ENCODE measurements around the gene HEYL. TPM values are rescaled to one million over a fixed set of nuclear protein-coding genes. Genes with fewer than 3 reads are reported as not detected.

HEYL gene
- total RNA-seq (ENCODE audit: unreplicated experiment): 1.3 TPM
- long read RNA-seq: 0 reads

DNA sequence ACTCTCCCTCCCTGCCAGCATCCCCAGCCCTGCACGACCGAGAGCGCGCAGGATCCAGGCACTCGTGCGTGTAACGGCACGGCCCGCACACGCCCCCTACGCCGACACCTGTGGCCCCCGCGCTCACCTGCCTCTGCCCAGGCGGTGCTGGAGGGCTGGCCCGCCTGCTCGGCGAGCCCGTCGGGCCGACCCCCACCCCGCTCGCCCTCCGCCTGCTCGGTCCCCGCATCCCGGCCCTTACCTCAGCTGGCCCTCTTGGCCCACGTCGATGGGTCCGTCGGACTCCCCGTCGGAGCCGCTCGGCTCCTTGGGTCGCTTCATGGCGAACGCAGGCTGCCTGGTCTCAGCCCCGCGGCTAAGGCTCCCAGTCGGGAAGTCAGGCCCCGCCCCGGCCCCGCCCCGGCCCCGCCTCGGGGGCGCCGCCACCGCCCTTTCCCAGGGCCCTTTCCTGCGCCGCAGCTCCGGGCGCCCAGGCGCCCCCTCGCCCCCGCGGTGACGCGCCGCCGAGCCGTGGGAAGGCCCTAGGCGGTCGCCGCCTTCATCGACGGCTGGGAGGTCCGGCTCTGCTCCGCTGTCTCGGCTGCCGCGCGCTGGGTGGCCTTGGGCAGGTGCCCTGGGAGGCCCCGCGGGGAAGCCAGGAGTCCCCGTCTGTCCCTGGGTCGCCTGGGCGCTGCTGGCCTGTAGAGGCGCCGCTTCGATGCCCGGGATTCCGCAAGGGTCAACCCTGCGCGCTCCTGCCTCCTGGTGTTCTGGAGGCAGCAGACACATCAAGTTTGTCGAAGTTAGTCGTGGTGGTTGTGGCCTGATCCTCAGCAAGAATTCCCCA lies at the start of gene HEYL:
TSS of gene HEYL (minus strand) at position 339 of the 826 bp plus-strand sequence. CDS start at position 321, 18 bp downstream.
- H3K27ac Mint-ChIP-seq (ENCODE audit: unreplicated experiment): no peak within 1 kb of the TSS
- TF ChIP-seq, protein P1, sequence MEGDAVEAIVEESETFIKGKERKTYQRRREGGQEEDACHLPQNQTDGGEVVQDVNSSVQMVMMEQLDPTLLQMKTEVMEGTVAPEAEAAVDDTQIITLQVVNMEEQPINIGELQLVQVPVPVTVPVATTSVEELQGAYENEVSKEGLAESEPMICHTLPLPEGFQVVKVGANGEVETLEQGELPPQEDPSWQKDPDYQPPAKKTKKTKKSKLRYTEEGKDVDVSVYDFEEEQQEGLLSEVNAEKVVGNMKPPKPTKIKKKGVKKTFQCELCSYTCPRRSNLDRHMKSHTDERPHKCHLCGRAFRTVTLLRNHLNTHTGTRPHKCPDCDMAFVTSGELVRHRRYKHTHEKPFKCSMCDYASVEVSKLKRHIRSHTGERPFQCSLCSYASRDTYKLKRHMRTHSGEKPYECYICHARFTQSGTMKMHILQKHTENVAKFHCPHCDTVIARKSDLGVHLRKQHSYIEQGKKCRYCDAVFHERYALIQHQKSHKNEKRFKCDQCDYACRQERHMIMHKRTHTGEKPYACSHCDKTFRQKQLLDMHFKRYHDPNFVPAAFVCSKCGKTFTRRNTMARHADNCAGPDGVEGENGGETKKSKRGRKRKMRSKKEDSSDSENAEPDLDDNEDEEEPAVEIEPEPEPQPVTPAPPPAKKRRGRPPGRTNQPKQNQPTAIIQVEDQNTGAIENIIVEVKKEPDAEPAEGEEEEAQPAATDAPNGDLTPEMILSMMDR (IDR thresholded peaks at IDR 0.05; ENCODE audit: unreplicated experiment): no peak
- peak; percentile 77 for DNase-seq (ENCODE audit: low spot score)
- H3K4me3 Mint-ChIP-seq (ENCODE audit: unreplicated experiment): peak within 1 kb of the TSS; percentile 73
- peaks cover 14% of the 10 kb centered on the region for H3K27me3 Mint-ChIP-seq (ENCODE audit: unreplicated experiment)
- H3K9me3 Mint-ChIP-seq (ENCODE audit: unreplicated experiment): no peaks in the 10 kb centered on the region
- no peaks in the 10 kb centered on the region for H3K36me3 Mint-ChIP-seq (ENCODE audit: low read depth, unreplicated experiment)
- H3K4me1 Mint-ChIP-seq (ENCODE audit: unreplicated experiment): peaks cover 10% of the 10 kb centered on the region

DNA sequence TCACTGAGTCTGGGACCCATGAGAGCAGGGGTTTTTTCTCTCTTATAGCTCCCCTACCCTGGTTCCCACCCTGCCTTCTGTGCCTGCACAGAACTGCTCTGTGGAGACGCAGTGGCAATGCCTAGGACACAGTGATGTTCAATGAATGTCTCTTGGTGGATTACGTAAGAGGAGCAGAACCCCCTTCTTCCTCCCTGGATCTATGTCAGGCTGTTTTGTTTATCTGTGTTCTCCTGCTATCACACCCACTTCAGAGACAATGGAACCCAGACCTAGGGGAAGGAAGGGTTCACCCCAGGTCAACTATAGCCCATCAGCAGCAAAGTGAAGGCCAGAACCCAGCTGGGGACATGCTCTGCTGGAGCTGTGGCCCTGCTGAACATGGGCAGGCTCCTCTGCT lies 49.8 kb upstream of the HEYL start:
- DNase-seq (ENCODE audit: low spot score): no peak
- no peak overlapping the region for H3K4me3 Mint-ChIP-seq (ENCODE audit: unreplicated experiment)
- TF ChIP-seq, protein P1 (IDR thresholded peaks at IDR 0.05; ENCODE audit: unreplicated experiment): no peak
- H3K9me3 Mint-ChIP-seq (ENCODE audit: unreplicated experiment): no peaks in the 10 kb centered on the region
- H3K27me3 Mint-ChIP-seq (ENCODE audit: unreplicated experiment): peaks cover 32% of the 10 kb centered on the region
- H3K36me3 Mint-ChIP-seq (ENCODE audit: low read depth, unreplicated experiment): peaks cover 6% of the 10 kb centered on the region
- no peak overlapping the region for H3K27ac Mint-ChIP-seq (ENCODE audit: unreplicated experiment)
- peaks cover 8% of the 10 kb centered on the region for H3K4me1 Mint-ChIP-seq (ENCODE audit: unreplicated experiment)

DNA sequence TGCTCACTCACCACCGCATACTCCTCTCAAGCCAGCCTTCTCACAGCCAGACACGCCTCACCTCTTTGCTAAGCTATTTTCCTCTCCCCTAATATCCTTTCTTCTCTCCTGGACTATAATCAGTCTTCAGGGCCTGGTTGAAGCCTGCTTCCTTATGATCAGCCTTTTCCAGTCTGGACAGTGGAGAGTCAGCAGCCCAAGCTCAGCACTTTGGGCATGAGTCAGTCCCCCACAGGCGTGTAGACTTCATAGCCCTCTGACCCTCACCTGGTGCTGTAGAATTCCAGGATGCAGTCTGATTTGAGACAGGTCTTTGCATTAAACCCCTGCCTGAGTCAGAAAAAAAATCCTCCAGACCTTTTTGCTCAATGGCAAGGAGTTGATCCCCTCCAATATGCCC lies 49.3 kb upstream of the HEYL start:
- DNase-seq (ENCODE audit: low spot score): no peak
- Mint-ChIP-seq H3K36me3 (ENCODE audit: low read depth, unreplicated experiment) (peaks cover 6% of the 10 kb centered on the region), H3K9me3 (ENCODE audit: unreplicated experiment) (no peaks in the 10 kb centered on the region), H3K27me3 (ENCODE audit: unreplicated experiment) (peaks cover 32% of the 10 kb centered on the region), H3K27ac (ENCODE audit: unreplicated experiment) (no peak overlapping the region), H3K4me1 (ENCODE audit: unreplicated experiment) (peaks cover 8% of the 10 kb centered on the region), H3K4me3 (ENCODE audit: unreplicated experiment) (no peak overlapping the region)
- TF ChIP-seq, protein P1 (IDR thresholded peaks at IDR 0.05; ENCODE audit: unreplicated experiment): no peak

DNA sequence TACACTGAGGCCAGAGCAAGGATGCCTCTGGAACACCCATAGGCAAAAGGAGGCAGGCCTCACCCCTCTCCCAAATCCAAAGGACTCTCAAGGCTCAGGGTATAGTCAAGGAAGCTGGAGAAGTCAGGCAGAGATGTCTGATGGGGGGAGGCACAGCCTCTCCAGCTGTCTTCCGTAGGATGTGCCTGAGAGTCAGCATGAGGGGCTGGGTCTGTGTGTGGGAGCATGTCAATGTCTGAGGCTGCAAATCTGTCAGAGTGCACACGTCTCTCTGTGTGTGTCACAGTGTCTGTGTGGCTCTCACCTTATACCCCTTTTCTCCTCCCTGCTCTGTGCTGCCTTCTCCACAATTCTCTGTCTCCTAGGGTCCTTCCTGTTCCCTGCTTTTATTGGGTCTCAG lies 47.8 kb upstream of the HEYL start:
- Mint-ChIP-seq H3K36me3 (ENCODE audit: low read depth, unreplicated experiment) (peaks cover 10% of the 10 kb centered on the region), H3K27ac (ENCODE audit: unreplicated experiment) (no peak overlapping the region), H3K4me3 (ENCODE audit: unreplicated experiment) (no peak overlapping the region), H3K9me3 (ENCODE audit: unreplicated experiment) (no peaks in the 10 kb centered on the region), H3K4me1 (ENCODE audit: unreplicated experiment) (peaks cover 8% of the 10 kb centered on the region), H3K27me3 (ENCODE audit: unreplicated experiment) (peaks cover 26% of the 10 kb centered on the region)
- TF ChIP-seq, protein P1 (IDR thresholded peaks at IDR 0.05; ENCODE audit: unreplicated experiment): no peak
- no peak for DNase-seq (ENCODE audit: low spot score)

DNA sequence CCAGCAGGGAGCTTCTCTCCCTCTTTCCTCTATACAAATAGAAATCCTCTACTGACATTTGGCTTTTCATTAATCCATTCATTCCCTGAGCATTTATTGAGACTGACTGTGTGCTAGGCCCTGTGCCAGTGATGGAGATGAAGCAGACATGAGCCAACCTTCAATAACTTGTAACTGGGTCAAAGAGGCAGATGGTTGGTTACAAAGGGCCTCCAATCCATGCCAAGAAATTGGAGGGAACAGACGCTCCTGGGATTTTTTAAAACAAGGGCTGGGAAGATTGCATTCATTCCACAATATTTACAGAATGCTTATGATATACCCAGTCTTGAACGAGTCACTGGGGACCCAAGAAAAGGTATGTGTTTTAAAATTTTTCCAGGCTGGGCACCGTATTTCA lies 45.6 kb upstream of the HEYL start:
- Mint-ChIP-seq H3K27me3 (ENCODE audit: unreplicated experiment) (peaks cover 17% of the 10 kb centered on the region), H3K9me3 (ENCODE audit: unreplicated experiment) (no peaks in the 10 kb centered on the region), H3K36me3 (ENCODE audit: low read depth, unreplicated experiment) (peaks cover 10% of the 10 kb centered on the region), H3K4me1 (ENCODE audit: unreplicated experiment) (peaks cover 3% of the 10 kb centered on the region), H3K4me3 (ENCODE audit: unreplicated experiment) (no peak overlapping the region), H3K27ac (ENCODE audit: unreplicated experiment) (no peak overlapping the region)
- no peak for DNase-seq (ENCODE audit: low spot score)
- TF ChIP-seq, protein P1 (IDR thresholded peaks at IDR 0.05; ENCODE audit: unreplicated experiment): no peak
